Ectodermal cell (in vitro differentiated cells): ENCODE measurements around the gene SELENBP1.
"Not testable (repeated sequence)": the region's sequence is repeated elsewhere in the genome, so short reads cannot be mapped to it uniquely, and the experiment has no call there.

ENCODE experiments used
- H3K27ac ChIP-seq: 2 replicates; pipeline ENCODE4 v1.7.0; 2013; ENCODE audit warnings: mild to moderate bottlenecking, low read depth, low read length; ENCODE audit not compliant: insufficient read depth, poor library complexity, severe bottlenecking
- H3K27me3 ChIP-seq: 2 replicates; pipeline ENCODE4 v1.7.0; 2013; ENCODE audit warnings: mild to moderate bottlenecking, low read length; ENCODE audit not compliant: insufficient read depth, control insufficient read depth, poor library complexity, severe bottlenecking
- H3K36me3 ChIP-seq: one replicate; pipeline ENCODE4 v1.7.0; 2013; ENCODE audit warnings: low read length; ENCODE audit not compliant: control insufficient read depth, insufficient read depth
- H3K4me1 ChIP-seq: one replicate; pipeline ENCODE4 v1.7.0; 2013; ENCODE audit warnings: low read length; ENCODE audit not compliant: control insufficient read depth, insufficient read depth
- H3K4me3 ChIP-seq: 2 replicates; pipeline ENCODE4 v1.7.0; 2013; ENCODE audit warnings: low read depth, low read length, control low read depth; ENCODE audit not compliant: insufficient read depth
- H3K9me3 ChIP-seq: 2 replicates; pipeline ENCODE4 v1.7.0; 2013; ENCODE audit warnings: mild to moderate bottlenecking, low read length, moderate library complexity; ENCODE audit not compliant: control insufficient read depth
- WGBS, 2 experiments: methylation state at CpG; one replicate each; pipeline ENCODE4 v1.1.7; 2013; ENCODE audit warnings: missing lambda C conversion rate in 2 of 2; 5-methylcytosine and 5-hydroxymethylcytosine counted together

SELENBP1 gene

GRCh38 chr1:151364996-151365395 lies 7.5 kb downstream of the SELENBP1 start:
- no peak overlapping the region for H3K27ac ChIP-seq
- H3K4me3 ChIP-seq, result no peak overlapping the region
- WGBS, 2 experiments, result 91 to 95% methylated on average over 4 of the region's 4 CpGs
- H3K27me3 ChIP-seq, result no peaks in the 10 kb centered on the region
- peaks cover 3% of the 10 kb centered on the region for H3K9me3 ChIP-seq
- H3K36me3 ChIP-seq, result peaks cover 31% of the 10 kb centered on the region
- no peaks in the 10 kb centered on the region for H3K4me1 ChIP-seq

GRCh38 chr1:151362308-151363155 lies 10.0 kb downstream of the SELENBP1 start:
- no peaks in the 10 kb centered on the region for H3K4me1 ChIP-seq
- H3K27ac ChIP-seq, result no peak overlapping the region
- no peak overlapping the region for H3K4me3 ChIP-seq
- 90 to 92% methylated on average over 3 of the region's 3 CpGs for WGBS, 2 experiments
- no peaks in the 10 kb centered on the region for H3K27me3 ChIP-seq
- peaks cover 3% of the 10 kb centered on the region for H3K9me3 ChIP-seq
- peaks cover 31% of the 10 kb centered on the region for H3K36me3 ChIP-seq

GRCh38 chr1:151361883-151362282 lies 10.6 kb downstream of the SELENBP1 start:
- no peaks in the 10 kb centered on the region for H3K27me3 ChIP-seq
- no peak overlapping the region for H3K27ac ChIP-seq
- H3K9me3 ChIP-seq, result peaks cover 3% of the 10 kb centered on the region
- H3K4me3 ChIP-seq, result no peak overlapping the region
- H3K36me3 ChIP-seq, result peaks cover 31% of the 10 kb centered on the region
- H3K4me1 ChIP-seq, result no peaks in the 10 kb centered on the region

- Histone ChIP-seq H3K4me1 (no peaks in the 10 kb centered on the region), H3K36me3 (no peaks in the 10 kb centered on the region), H3K27ac (no peak overlapping the region), H3K4me3 (no peak overlapping the region), H3K27me3 (no peaks in the 10 kb centered on the region), H3K9me3 (no peaks in the 10 kb centered on the region)
- 75 to 92% methylated on average over 1 of the region's 2 CpGs for WGBS, 2 experiments
Measured at GRCh38 chr1:151356696-151357095, 15.8 kb downstream of the SELENBP1 start.

- Histone ChIP-seq H3K9me3 (no peaks in the 10 kb centered on the region), H3K27me3 (no peaks in the 10 kb centered on the region), H3K27ac (no peak overlapping the region), H3K36me3 (no peaks in the 10 kb centered on the region), H3K4me3 (no peak overlapping the region), H3K4me1 (peaks cover 6% of the 10 kb centered on the region)
- WGBS, 2 experiments, result 93% methylated on average over 6 of the region's 6 CpGs
Measured at GRCh38 chr1:151352021-151352718, 20.3 kb downstream of the SELENBP1 start.

- H3K4me1 ChIP-seq, H3K4me3 ChIP-seq, H3K36me3 ChIP-seq, H3K27ac ChIP-seq, H3K9me3 ChIP-seq, H3K27me3 ChIP-seq: not testable (repeated sequence)
- WGBS, 2 experiments, result 90 to 91% methylated on average over 9 of the region's 9 CpGs
Measured at GRCh38 chr1:151350323-151350722, 22.2 kb downstream of the SELENBP1 start.

- Histone ChIP-seq H3K4me3 (peak overlapping the region; percentile 32), H3K36me3 (peaks cover 24% of the 10 kb centered on the region), H3K9me3 (no peaks in the 10 kb centered on the region), H3K27me3 (no peaks in the 10 kb centered on the region), H3K4me1 (peaks cover 6% of the 10 kb centered on the region), H3K27ac (peak overlapping the region; percentile 100)
- 27 to 31% methylated on average over 10 to 11 of the region's 12 CpGs for WGBS, 2 experiments
Measured at GRCh38 chr1:151347523-151348246, 24.8 kb downstream of the SELENBP1 start.

- Histone ChIP-seq H3K4me3 (peak within 1 kb of the TSS; percentile 69), H3K27me3 (no peaks in the 10 kb centered on the region), H3K9me3 (no peaks in the 10 kb centered on the region), H3K27ac (peak within 1 kb of the TSS; percentile 100), H3K4me1 (peaks cover 6% of the 10 kb centered on the region), H3K36me3 (peaks cover 30% of the 10 kb centered on the region)
- WGBS, 2 experiments, result 0% methylated on average over 38 of the region's 38 CpGs
Measured at GRCh38 chr1:151346769-151347522, 25.6 kb downstream of the SELENBP1 start, which contains the start of gene RFX5. Gene RFX5, minus strand, starts transcription at chr1:151347252. Its CDS starts 932 bp downstream, at chr1:151346320.

- peaks cover 30% of the 10 kb centered on the region for H3K36me3 ChIP-seq
- 51 to 54% methylated on average over 7 of the region's 7 CpGs for WGBS, 2 experiments
- peak overlapping the region; percentile 100 for H3K27ac ChIP-seq
- H3K4me3 ChIP-seq, result peak overlapping the region; percentile 69
- H3K4me1 ChIP-seq, result peaks cover 6% of the 10 kb centered on the region
- no peaks in the 10 kb centered on the region for H3K9me3 ChIP-seq
- no peaks in the 10 kb centered on the region for H3K27me3 ChIP-seq
Measured at GRCh38 chr1:151346082-151346768, 26.3 kb downstream of the SELENBP1 start.
